Measurements from ENCODE around the gene IFNAR1. TPM values are rescaled to one million over a fixed set of nuclear protein-coding genes. Genes with fewer than 3 reads are reported as not detected.

IFNAR1 gene
- total and polyA plus RNA-seq, 8 donors: 29.2 to 71.3 (median 34.0) TPM

GRCh38 chr21:33283203-33283602 lies 41.6 kb upstream of the IFNAR1 start:
- no peak for DNase-seq
- H3K4me1 ChIP-seq: peaks cover 12 to 14% of the 10 kb centered on the region in 2 donors
- ATAC-seq: no peak
- no peak overlapping the region for H3K4me3 ChIP-seq
- peaks cover 2 to 4% of the 10 kb centered on the region in 2 donors for H3K9me3 ChIP-seq
- no peak overlapping the region for H3K27ac ChIP-seq
- H3K27me3 ChIP-seq: no peaks in the 10 kb centered on the region
- intact Hi-C loops (cut with DNase I): no loop called here
- no peak for TF ChIP-seq CTCF (IDR thresholded peaks at IDR 0.05)
- H3K36me3 ChIP-seq: peaks cover 0 to 98% of the 10 kb centered on the region in 2 donors

- intact Hi-C loops (cut with DNase I): no loop called here
- Histone ChIP-seq H3K4me3 (no peak overlapping the region), H3K9me3 (no peaks in the 10 kb centered on the region), H3K27me3 (no peaks in the 10 kb centered on the region), H3K27ac (peak overlapping the region; percentile 64 to 73), H3K4me1 (peaks cover 12 to 14% of the 10 kb centered on the region in 2 donors), H3K36me3 (peaks cover 0 to 98% of the 10 kb centered on the region in 2 donors)
- no peak for DNase-seq
- no peak for TF ChIP-seq CTCF (IDR thresholded peaks at IDR 0.05)
- ATAC-seq: peak; percentile 26
These were observed 38.7 kb upstream of the IFNAR1 start for GRCh38 chr21:33286076-33286475.

GRCh38 chr21:33286600-33287456 lies 37.9 kb upstream of the IFNAR1 start:
- peak; percentile 83 for ATAC-seq
- Histone ChIP-seq H3K9me3 (no peaks in the 10 kb centered on the region), H3K27me3 (no peaks in the 10 kb centered on the region), H3K27ac (peak overlapping the region; percentile 64 to 73), H3K36me3 (peaks cover 0 to 98% of the 10 kb centered on the region in 2 donors), H3K4me3 (no peak overlapping the region), H3K4me1 (peaks cover 12 to 14% of the 10 kb centered on the region in 2 donors)
- no peak for TF ChIP-seq CTCF (IDR thresholded peaks at IDR 0.05)
- intact Hi-C loops (cut with DNase I): no loop called here
- peak in 2 of 4 donors; percentile 23 to 48 for DNase-seq

GRCh38 chr21:33289199-33289819 lies 35.5 kb upstream of the IFNAR1 start:
- intact Hi-C loops (cut with DNase I): no loop called here
- TF ChIP-seq CTCF (IDR thresholded peaks at IDR 0.05): no peak
- Histone ChIP-seq H3K4me1 (peaks cover 12 to 14% of the 10 kb centered on the region in 2 donors), H3K27me3 (no peaks in the 10 kb centered on the region), H3K9me3 (no peaks in the 10 kb centered on the region), H3K4me3 (no peak overlapping the region), H3K27ac (peak overlapping the region; percentile 5 to 50), H3K36me3 (peaks cover 0 to 96% of the 10 kb centered on the region in 2 donors)
- DNase-seq (no peak), ATAC-seq (no peak)

- Histone ChIP-seq H3K27me3 (no peaks in the 10 kb centered on the region), H3K27ac (no peak overlapping the region), H3K36me3 (peaks cover 0 to 96% of the 10 kb centered on the region in 2 donors), H3K4me1 (peaks cover 12 to 14% of the 10 kb centered on the region in 2 donors), H3K9me3 (no peaks in the 10 kb centered on the region), H3K4me3 (no peak overlapping the region)
- ATAC-seq: no peak
- no peak for DNase-seq
- no peak for TF ChIP-seq CTCF (IDR thresholded peaks at IDR 0.05)
- intact Hi-C loops (cut with DNase I): no loop called here
These were observed 34.3 kb upstream of the IFNAR1 start for GRCh38 chr21:33290441-33290840.

Measured in left lung (tissue), 10 donors.